ENCODE data around the gene SALL1.
A peak's percentile ranks its signal among the peaks of the same experiment; 100 is the strongest.

The SALL1 gene

DNA sequence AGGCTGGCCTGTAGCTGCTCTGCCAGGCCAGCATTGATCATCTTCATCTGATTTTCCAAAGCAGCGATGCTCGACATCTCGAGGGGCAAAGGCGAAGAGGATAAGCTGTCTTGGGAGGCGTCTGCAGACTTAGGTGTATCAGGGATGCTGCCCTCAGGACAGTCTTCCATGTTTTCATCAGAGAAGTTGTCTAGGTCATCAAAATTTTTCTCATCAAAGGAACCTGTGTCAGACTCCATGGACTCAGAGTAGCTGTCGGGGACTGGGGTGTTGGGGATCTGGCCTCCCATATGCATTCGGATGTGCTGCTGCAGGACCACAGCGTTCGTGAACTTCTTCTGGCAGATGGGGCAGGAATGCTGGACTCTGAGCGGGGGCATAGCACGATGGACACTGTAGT is 11.5 kb downstream of the SALL1 start:
- no peaks in the 10 kb centered on the region for H3K79me1 ChIP-seq (ENCODE audit: low read length)
- H4K12ac ChIP-seq (ENCODE audit: low read depth, low read length) = no peak overlapping the region
- H3K9me3 ChIP-seq (ENCODE audit: insufficient read depth, low read depth, low read length) = peaks cover 2% of the 10 kb centered on the region
- H3K79me2 ChIP-seq (ENCODE audit: control insufficient read depth, insufficient read depth, low read length, poor library complexity) = no peaks in the 10 kb centered on the region
- H2BK5ac ChIP-seq (ENCODE audit: low read depth, low read length, poor library complexity) = no peak overlapping the region
- WGBS (ENCODE audit: extremely low coverage, insufficient coverage, insufficient read length) = no CpG with 5 or more reads among the region's 11 CpGs
- H3K4me1 ChIP-seq (ENCODE audit: control insufficient read depth in 1 of 2, insufficient read depth in 2 of 2, low read length in 2 of 2) = peaks cover under 1 to 3% of the 10 kb centered on the region in 2 experiments
- no peak overlapping the region for H3K23ac ChIP-seq (ENCODE audit: low read length)
- DNase-seq = no peak
- no peak overlapping the region for H3K9ac ChIP-seq (ENCODE audit: low read length)
- no peak overlapping the region for H2AK5ac ChIP-seq (ENCODE audit: low read length)
- H3K18ac ChIP-seq (ENCODE audit: low read length) = no peak overlapping the region
- no peak overlapping the region for H2AFZ ChIP-seq (ENCODE audit: insufficient read depth, low read length, poor library complexity)
- no peak overlapping the region for H4K8ac ChIP-seq (ENCODE audit: low read depth, low read length)
- H2BK12ac ChIP-seq (ENCODE audit: low read length) = no peak overlapping the region
- no peak overlapping the region for H2BK120ac ChIP-seq (ENCODE audit: insufficient read depth, low read length, poor library complexity)
- no peak overlapping the region for H3K14ac ChIP-seq (ENCODE audit: low read length)
- no peaks in the 10 kb centered on the region for H3K27me3 ChIP-seq (ENCODE audit: insufficient read depth, low read length)
- H3K4me2 ChIP-seq (ENCODE audit: low read length) = no peak overlapping the region
- H4K91ac ChIP-seq (ENCODE audit: low read depth, low read length) = no peak overlapping the region
- no peak overlapping the region for H3K4me3 ChIP-seq (ENCODE audit: low read depth, low read length)
- no peak overlapping the region for H3K27ac ChIP-seq (ENCODE audit: low read depth, low read length)
- no peak overlapping the region for H3K4ac ChIP-seq (ENCODE audit: low read depth, low read length)
- peaks cover 0 to 3% of the 10 kb centered on the region in 2 experiments for H3K36me3 ChIP-seq (ENCODE audit: control insufficient read depth in 1 of 2, insufficient read depth in 2 of 2, low read length in 2 of 2)

- Histone ChIP-seq H3K27ac (ENCODE audit: low read depth, low read length) (no peak overlapping the region), H2BK120ac (ENCODE audit: insufficient read depth, low read length, poor library complexity) (no peak overlapping the region), H3K23ac (ENCODE audit: low read length) (no peak overlapping the region), H3K36me3 (ENCODE audit: control insufficient read depth in 1 of 2, insufficient read depth in 2 of 2, low read length in 2 of 2) (peaks cover 0 to 3% of the 10 kb centered on the region in 2 experiments), H2AK5ac (ENCODE audit: low read length) (no peak overlapping the region), H2AFZ (ENCODE audit: insufficient read depth, low read length, poor library complexity) (no peak overlapping the region), H2BK12ac (ENCODE audit: low read length) (no peak overlapping the region), H3K9me3 (ENCODE audit: insufficient read depth, low read depth, low read length) (peaks cover 2% of the 10 kb centered on the region), H4K91ac (ENCODE audit: low read depth, low read length) (no peak overlapping the region), H3K4me2 (ENCODE audit: low read length) (no peak overlapping the region), H4K8ac (ENCODE audit: low read depth, low read length) (no peak overlapping the region), H3K79me1 (ENCODE audit: low read length) (no peaks in the 10 kb centered on the region), H3K9ac (ENCODE audit: low read length) (no peak overlapping the region), H2BK5ac (ENCODE audit: low read depth, low read length, poor library complexity) (no peak overlapping the region), H3K4me1 (ENCODE audit: control insufficient read depth in 1 of 2, insufficient read depth in 2 of 2, low read length in 2 of 2) (peaks cover 6 to 8% of the 10 kb centered on the region in 2 experiments), H3K79me2 (ENCODE audit: control insufficient read depth, insufficient read depth, low read length, poor library complexity) (no peaks in the 10 kb centered on the region), H3K4me3 (ENCODE audit: low read depth, low read length) (no peak overlapping the region), H3K18ac (ENCODE audit: low read length) (no peak overlapping the region), H3K4ac (ENCODE audit: low read depth, low read length) (no peak overlapping the region), H3K27me3 (ENCODE audit: insufficient read depth, low read length) (peaks cover 5% of the 10 kb centered on the region), H4K12ac (ENCODE audit: low read depth, low read length) (no peak overlapping the region), H3K14ac (ENCODE audit: low read length) (no peak overlapping the region)
- no CpG with 5 or more reads among the region's 10 CpGs for WGBS (ENCODE audit: extremely low coverage, insufficient coverage, insufficient read length)
- no peak for DNase-seq
Observed at GRCh38 chr16:51138178-51138577, 12.9 kb downstream of the SALL1 start.

DNA sequence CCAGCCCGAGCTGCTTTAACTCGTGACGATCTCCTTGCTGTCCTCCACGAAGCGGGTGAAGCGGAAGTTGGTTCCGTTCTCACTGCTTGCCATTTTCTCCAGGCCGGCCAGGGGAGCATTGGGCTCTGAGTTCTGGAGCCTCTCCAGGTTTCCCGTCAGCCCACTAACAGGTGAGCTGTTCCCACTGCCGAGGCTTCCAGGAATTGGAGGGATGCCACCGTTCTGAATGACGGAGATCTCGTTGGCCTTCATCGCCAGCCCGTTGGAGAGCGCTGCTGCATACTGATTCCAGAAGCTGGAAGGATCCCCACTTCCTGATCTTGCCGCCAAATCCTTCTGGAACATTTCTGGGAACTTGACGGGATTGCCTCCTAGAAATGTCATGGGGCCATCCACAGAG is 14.0 kb downstream of the SALL1 start:
- no CpG with 5 or more reads among the region's 18 CpGs for whole genome bisulfite sequencing (ENCODE audit: extremely low coverage, insufficient coverage, insufficient read length)
- Histone ChIP-seq H3K4me1 (ENCODE audit: control insufficient read depth in 1 of 2, insufficient read depth in 2 of 2, low read length in 2 of 2) (peaks cover 6 to 8% of the 10 kb centered on the region in 2 experiments), H3K9me3 (ENCODE audit: insufficient read depth, low read depth, low read length) (peaks cover 2% of the 10 kb centered on the region), H3K79me2 (ENCODE audit: control insufficient read depth, insufficient read depth, low read length, poor library complexity) (no peaks in the 10 kb centered on the region), H3K4me3 (ENCODE audit: low read depth, low read length) (no peak overlapping the region), H3K27ac (ENCODE audit: low read depth, low read length) (no peak overlapping the region), H2BK5ac (ENCODE audit: low read depth, low read length, poor library complexity) (no peak overlapping the region), H3K18ac (ENCODE audit: low read length) (no peak overlapping the region), H3K79me1 (ENCODE audit: low read length) (no peaks in the 10 kb centered on the region), H3K4ac (ENCODE audit: low read depth, low read length) (no peak overlapping the region), H4K91ac (ENCODE audit: low read depth, low read length) (no peak overlapping the region), H4K8ac (ENCODE audit: low read depth, low read length) (no peak overlapping the region), H2AK5ac (ENCODE audit: low read length) (no peak overlapping the region), H3K9ac (ENCODE audit: low read length) (no peak overlapping the region), H3K4me2 (ENCODE audit: low read length) (no peak overlapping the region), H2BK12ac (ENCODE audit: low read length) (no peak overlapping the region), H3K36me3 (ENCODE audit: control insufficient read depth in 1 of 2, insufficient read depth in 2 of 2, low read length in 2 of 2) (peaks cover 0 to 3% of the 10 kb centered on the region in 2 experiments), H2BK120ac (ENCODE audit: insufficient read depth, low read length, poor library complexity) (no peak overlapping the region), H3K14ac (ENCODE audit: low read length) (no peak overlapping the region), H3K23ac (ENCODE audit: low read length) (no peak overlapping the region), H2AFZ (ENCODE audit: insufficient read depth, low read length, poor library complexity) (no peak overlapping the region), H4K12ac (ENCODE audit: low read depth, low read length) (no peak overlapping the region), H3K27me3 (ENCODE audit: insufficient read depth, low read length) (peaks cover 5% of the 10 kb centered on the region)
- DNase-seq = no peak

GRCh38 chr16:51134876-51135275 is 16.2 kb downstream of the SALL1 start:
- Histone ChIP-seq H2AFZ (ENCODE audit: insufficient read depth, low read length, poor library complexity) (no peak overlapping the region), H2BK12ac (ENCODE audit: low read length) (no peak overlapping the region), H2BK5ac (ENCODE audit: low read depth, low read length, poor library complexity) (no peak overlapping the region), H3K9ac (ENCODE audit: low read length) (no peak overlapping the region), H3K79me2 (ENCODE audit: control insufficient read depth, insufficient read depth, low read length, poor library complexity) (no peaks in the 10 kb centered on the region), H3K9me3 (ENCODE audit: insufficient read depth, low read depth, low read length) (peaks cover 3% of the 10 kb centered on the region), H4K91ac (ENCODE audit: low read depth, low read length) (no peak overlapping the region), H3K4me2 (ENCODE audit: low read length) (peak overlapping the region; percentile 86), H3K4ac (ENCODE audit: low read depth, low read length) (no peak overlapping the region), H3K27me3 (ENCODE audit: insufficient read depth, low read length) (peaks cover 5% of the 10 kb centered on the region), H3K23ac (ENCODE audit: low read length) (no peak overlapping the region), H4K12ac (ENCODE audit: low read depth, low read length) (no peak overlapping the region), H4K8ac (ENCODE audit: low read depth, low read length) (no peak overlapping the region), H3K79me1 (ENCODE audit: low read length) (no peaks in the 10 kb centered on the region), H3K4me1 (ENCODE audit: control insufficient read depth in 1 of 2, insufficient read depth in 2 of 2, low read length in 2 of 2) (peaks cover 6 to 8% of the 10 kb centered on the region in 2 experiments), H2BK120ac (ENCODE audit: insufficient read depth, low read length, poor library complexity) (no peak overlapping the region), H3K36me3 (ENCODE audit: control insufficient read depth in 1 of 2, insufficient read depth in 2 of 2, low read length in 2 of 2) (no peaks in the 10 kb centered on the region), H3K18ac (ENCODE audit: low read length) (no peak overlapping the region), H3K14ac (ENCODE audit: low read length) (no peak overlapping the region), H3K4me3 (ENCODE audit: low read depth, low read length) (peak overlapping the region; percentile 59), H3K27ac (ENCODE audit: low read depth, low read length) (no peak overlapping the region), H2AK5ac (ENCODE audit: low read length) (no peak overlapping the region)
- DNase-seq = no peak
- no CpG with 5 or more reads among the region's 34 CpGs for WGBS (ENCODE audit: extremely low coverage, insufficient coverage, insufficient read length)
